ENCODE results near the gene KRTAP1-5. TPM values are rescaled to one million over a fixed set of nuclear protein-coding genes. Genes with fewer than 3 reads are reported as not detected.
"Not testable (repeated sequence)": the region's sequence is repeated elsewhere in the genome, so short reads cannot be mapped to it uniquely, and the experiment has no call there.

Gene KRTAP1-5
- total and polyA plus RNA-seq, 2 donors (not counting 1 experiment from before 2014, with no cell fraction given) = not detected

DNA sequence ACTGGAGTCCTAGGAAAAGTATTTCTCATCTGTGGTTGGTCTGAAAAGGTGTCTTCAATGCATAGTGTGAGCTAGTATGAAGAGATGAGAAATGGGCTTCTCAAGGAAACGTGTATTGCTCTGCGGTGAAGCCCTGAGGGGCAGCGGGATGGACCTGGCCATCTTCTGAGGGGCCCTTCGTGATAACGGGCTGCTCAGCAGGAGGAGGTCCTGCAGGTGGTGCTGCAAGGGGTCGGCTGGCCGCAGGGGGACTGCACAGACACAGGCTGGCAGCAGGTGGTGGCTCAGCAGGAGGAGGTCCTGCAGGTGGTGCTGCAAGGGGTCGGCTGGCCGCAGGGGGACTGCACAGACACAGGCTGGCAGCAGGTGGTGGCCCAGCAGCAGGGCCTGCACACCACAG is 27.5 kb upstream of the KRTAP1-5 start:
- H3K27me3 Mint-ChIP-seq = peaks cover 50% of the 10 kb centered on the region
- H3K9ac ChIP-seq (ENCODE audit: low read length); H3K36me3 ChIP-seq (replicated peaks in 1 of 2; ENCODE audit: control extremely low read depth in 1 of 2, control insufficient read depth in 1 of 2, extremely low read depth in 1 of 2, insufficient read depth in 2 of 2, low read length in 1 of 2); H2AFZ ChIP-seq (ENCODE audit: insufficient read depth, low read depth, low read length, poor library complexity, severe bottlenecking); H3K9me3 ChIP-seq (ENCODE audit: control extremely low read depth in 1 of 3, control insufficient read depth in 2 of 3, insufficient read depth in 1 of 3, low read length in 2 of 3); H3K79me2 ChIP-seq (ENCODE audit: control insufficient read depth, insufficient read depth, low read length); H3K4me3 ChIP-seq (ENCODE audit: control extremely low read depth in 1 of 5, extremely low read depth in 1 of 5, insufficient read depth in 1 of 5, low read depth in 2 of 5, low read length in 4 of 5); H3K4me1 ChIP-seq (ENCODE audit: control insufficient read depth in 2 of 2, insufficient read depth in 2 of 2, low read length in 2 of 2); H3K4me3 Mint-ChIP-seq; H4K20me1 ChIP-seq (ENCODE audit: control insufficient read depth, insufficient read depth, low read length, poor library complexity, severe bottlenecking); ATAC-seq (ENCODE audit: low read depth); intact Hi-C loops (cut with micrococcal nuclease); H3K27ac ChIP-seq (ENCODE audit: low read length in 2 of 2); H3K27me3 ChIP-seq (replicated peaks in 1 of 4; ENCODE audit: control extremely low read depth in 1 of 4, control insufficient read depth in 3 of 4, insufficient read depth in 4 of 4, low read length in 3 of 4); H3K27ac Mint-ChIP-seq; H3K4me2 ChIP-seq (replicated peaks; ENCODE audit: low read depth, low read length, poor library complexity, severe bottlenecking); H3K4me1 Mint-ChIP-seq; DNase-seq; H3K9me3 Mint-ChIP-seq (ENCODE audit: insufficient read depth); POLR2A ChIA-PET; CTCF ChIA-PET: not testable (repeated sequence)
- whole genome bisulfite sequencing (ENCODE audit: insufficient coverage) = 94% methylated on average over 3 of the region's 9 CpGs

DNA sequence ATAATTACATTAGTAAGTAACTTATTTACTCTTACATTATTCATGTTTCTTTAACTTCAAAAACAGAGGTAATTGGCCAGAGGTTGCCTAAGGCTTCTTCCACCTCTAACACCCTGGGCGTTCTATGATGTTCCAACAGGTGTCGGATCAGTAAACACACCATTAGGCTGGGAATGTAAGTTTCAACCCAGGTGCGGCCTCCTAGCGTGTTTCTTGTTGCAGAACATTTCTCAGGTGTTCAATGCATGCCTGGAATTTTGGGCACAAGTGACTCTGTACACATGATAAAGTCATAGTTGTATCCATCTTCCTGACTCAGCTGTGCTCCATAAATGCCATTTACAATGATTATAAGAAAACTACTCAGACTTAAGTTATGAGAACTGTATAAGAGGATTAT is 27.0 kb upstream of the KRTAP1-5 start:
- 90% methylated on average over 4 of the region's 4 CpGs for WGBS (ENCODE audit: insufficient coverage)
- H3K9ac ChIP-seq (ENCODE audit: low read length) = no peak overlapping the region
- H2AFZ ChIP-seq (ENCODE audit: insufficient read depth, low read depth, low read length, poor library complexity, severe bottlenecking) = no peak overlapping the region
- no peaks in the 10 kb centered on the region for H3K4me1 ChIP-seq (ENCODE audit: control insufficient read depth in 2 of 2, insufficient read depth in 2 of 2, low read length in 2 of 2)
- no peaks in the 10 kb centered on the region for H3K9me3 Mint-ChIP-seq (ENCODE audit: insufficient read depth)
- no peaks in the 10 kb centered on the region for H3K27me3 ChIP-seq (replicated peaks in 1 of 4; ENCODE audit: control extremely low read depth in 1 of 4, control insufficient read depth in 3 of 4, insufficient read depth in 4 of 4, low read length in 3 of 4)
- no peak overlapping the region for H3K4me3 ChIP-seq (ENCODE audit: control extremely low read depth in 1 of 5, extremely low read depth in 1 of 5, insufficient read depth in 1 of 5, low read depth in 2 of 5, low read length in 4 of 5)
- intact Hi-C loops (cut with micrococcal nuclease) = no loop called here
- H3K36me3 ChIP-seq (replicated peaks in 1 of 2; ENCODE audit: control extremely low read depth in 1 of 2, control insufficient read depth in 1 of 2, extremely low read depth in 1 of 2, insufficient read depth in 2 of 2, low read length in 1 of 2) = no peaks in the 10 kb centered on the region
- H3K4me1 Mint-ChIP-seq = no peaks in the 10 kb centered on the region
- H3K27me3 Mint-ChIP-seq = peaks cover 46% of the 10 kb centered on the region
- DNase-seq (no peak), ATAC-seq (ENCODE audit: low read depth) (no peak)
- no peak overlapping the region for H3K27ac Mint-ChIP-seq
- TF ChIP-seq EZH2 (IDR thresholded peaks at IDR 0.05; ENCODE audit: borderline replicate concordance, insufficient read depth, low read depth, low read length, poor library complexity, severe bottlenecking) = no peak
- TF ChIP-seq, protein P1, sequence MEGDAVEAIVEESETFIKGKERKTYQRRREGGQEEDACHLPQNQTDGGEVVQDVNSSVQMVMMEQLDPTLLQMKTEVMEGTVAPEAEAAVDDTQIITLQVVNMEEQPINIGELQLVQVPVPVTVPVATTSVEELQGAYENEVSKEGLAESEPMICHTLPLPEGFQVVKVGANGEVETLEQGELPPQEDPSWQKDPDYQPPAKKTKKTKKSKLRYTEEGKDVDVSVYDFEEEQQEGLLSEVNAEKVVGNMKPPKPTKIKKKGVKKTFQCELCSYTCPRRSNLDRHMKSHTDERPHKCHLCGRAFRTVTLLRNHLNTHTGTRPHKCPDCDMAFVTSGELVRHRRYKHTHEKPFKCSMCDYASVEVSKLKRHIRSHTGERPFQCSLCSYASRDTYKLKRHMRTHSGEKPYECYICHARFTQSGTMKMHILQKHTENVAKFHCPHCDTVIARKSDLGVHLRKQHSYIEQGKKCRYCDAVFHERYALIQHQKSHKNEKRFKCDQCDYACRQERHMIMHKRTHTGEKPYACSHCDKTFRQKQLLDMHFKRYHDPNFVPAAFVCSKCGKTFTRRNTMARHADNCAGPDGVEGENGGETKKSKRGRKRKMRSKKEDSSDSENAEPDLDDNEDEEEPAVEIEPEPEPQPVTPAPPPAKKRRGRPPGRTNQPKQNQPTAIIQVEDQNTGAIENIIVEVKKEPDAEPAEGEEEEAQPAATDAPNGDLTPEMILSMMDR (IDR thresholded peaks at IDR 0.05) = no peak
- ChIA-PET CTCF (no interaction called here), POLR2A (no interaction called here)
- H3K79me2 ChIP-seq (ENCODE audit: control insufficient read depth, insufficient read depth, low read length) = no peaks in the 10 kb centered on the region
- H3K4me2 ChIP-seq (replicated peaks; ENCODE audit: low read depth, low read length, poor library complexity, severe bottlenecking) = no peak overlapping the region
- H4K20me1 ChIP-seq (ENCODE audit: control insufficient read depth, insufficient read depth, low read length, poor library complexity, severe bottlenecking) = no peaks in the 10 kb centered on the region
- no peak overlapping the region for H3K4me3 Mint-ChIP-seq
- H3K27ac ChIP-seq (ENCODE audit: low read length in 2 of 2) = no peak overlapping the region
- peaks cover 0 to 2% (median 1%) of the 10 kb centered on the region in 3 donors for H3K9me3 ChIP-seq (ENCODE audit: control extremely low read depth in 1 of 3, control insufficient read depth in 2 of 3, insufficient read depth in 1 of 3, low read length in 2 of 3)

All from B cell (primary cell).